DMS53 treated with DMSO at 0.1 percent for 48 hours (cell line): ENCODE data around the gene SLN.

Experiments used
- DNase-seq: peaks from one replicate; lab custom pipeline; 2025; ENCODE audit not compliant: unreplicated experiment; lab: John Stamatoyannopoulos, UW

The SLN gene

DNA sequence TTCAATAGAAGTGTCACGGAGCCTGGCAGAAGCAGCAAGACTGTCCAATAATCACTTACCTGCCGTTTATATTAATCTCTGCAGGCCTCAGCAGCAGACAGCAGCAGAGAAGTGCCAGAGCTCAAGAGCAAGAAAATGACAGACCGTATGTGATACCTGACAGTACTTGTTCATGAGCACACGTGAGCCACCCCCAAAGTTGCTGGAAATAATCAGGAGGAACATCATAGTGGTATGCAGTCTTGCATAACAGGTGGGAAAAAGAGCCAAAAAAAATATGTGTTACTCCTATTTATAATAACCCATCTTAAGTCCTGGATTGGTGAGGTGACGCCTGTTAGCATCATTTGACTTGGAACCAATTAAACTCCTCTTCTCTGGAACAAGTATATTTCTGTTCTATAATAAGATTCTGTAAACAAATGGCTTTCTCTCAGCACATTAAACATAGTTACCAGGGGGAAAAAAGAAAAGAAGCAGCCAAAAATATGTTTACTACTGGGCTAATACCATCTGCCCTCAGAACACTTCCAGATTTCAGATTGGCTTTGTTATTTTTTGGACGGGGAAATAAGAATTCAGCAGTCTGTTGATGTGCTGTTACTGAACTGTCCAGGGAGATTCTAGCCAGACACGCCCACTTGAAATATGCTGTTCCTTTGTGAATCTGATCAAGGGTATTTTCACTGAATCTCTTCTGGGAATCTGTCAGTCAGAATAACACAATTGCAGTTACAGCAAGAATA is 7.9 kb upstream of the SLN start:
- no peak for DNase-seq

DNA sequence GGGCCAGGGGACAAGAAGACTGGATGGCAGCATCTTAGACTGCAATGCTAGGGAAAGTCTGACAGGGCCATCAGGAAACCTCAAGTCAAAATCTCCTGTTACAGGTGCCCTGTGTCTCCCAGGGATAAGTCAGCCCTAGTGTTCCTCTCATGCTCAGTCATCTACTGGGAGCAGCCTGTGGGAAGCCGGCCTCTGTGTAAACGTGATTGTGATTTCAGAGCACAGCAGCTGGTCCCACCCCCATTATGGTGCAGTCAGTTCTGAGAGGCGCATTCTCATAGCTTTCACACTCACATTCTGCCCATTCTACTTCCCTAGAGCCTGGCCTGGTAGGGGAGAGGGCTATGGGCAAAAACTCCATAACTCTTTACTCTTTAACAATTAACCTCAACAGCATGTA is 7.2 kb upstream of the SLN start:
- no peak for DNase-seq

- DNase-seq: no peak
Observed at GRCh38 chr11:107716884-107717532, 5.2 kb upstream of the SLN start.

DNA sequence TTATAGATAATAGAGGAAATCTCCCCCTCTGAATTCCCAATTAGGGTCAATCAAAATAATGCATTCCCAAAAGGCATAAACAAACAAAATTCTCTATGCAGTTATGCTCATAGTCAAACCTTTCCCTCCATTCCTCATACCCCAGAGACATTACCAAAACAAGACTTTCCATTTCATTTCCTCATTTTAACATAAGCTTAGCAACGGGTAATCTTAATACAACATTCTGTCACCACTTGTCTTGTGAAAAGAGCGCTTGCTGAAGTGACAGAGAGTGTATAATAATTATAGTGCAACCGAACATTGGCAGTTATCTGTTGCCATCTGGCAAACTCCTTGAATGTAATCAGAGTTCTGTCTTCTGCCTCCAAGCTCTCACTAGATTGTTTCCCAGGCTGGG is 1.2 kb upstream of the SLN start:
- no peak for DNase-seq

- no peak for DNase-seq
Observed at GRCh38 chr11:107710301-107710700, 1.6 kb downstream of the SLN start.

DNA sequence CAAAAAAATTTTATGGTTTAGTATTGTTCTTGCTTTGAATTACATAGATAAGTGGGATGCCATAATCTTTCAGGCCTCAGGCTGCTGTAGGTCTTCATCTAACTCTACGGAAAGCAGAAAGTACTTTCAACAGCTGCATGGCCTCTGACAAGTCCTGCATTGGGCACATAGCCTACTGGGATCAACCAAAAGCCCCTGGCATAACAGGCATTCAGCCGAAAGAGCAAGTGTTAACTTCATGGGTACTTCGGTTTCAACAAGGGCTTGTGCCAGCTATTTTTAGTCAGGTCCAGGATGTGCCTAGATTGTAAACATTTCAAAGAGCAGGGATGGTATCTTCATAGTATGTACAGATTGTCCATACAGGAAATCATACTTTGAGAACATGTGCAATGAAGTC is 3.1 kb downstream of the SLN start:
- no peak for DNase-seq

DNA sequence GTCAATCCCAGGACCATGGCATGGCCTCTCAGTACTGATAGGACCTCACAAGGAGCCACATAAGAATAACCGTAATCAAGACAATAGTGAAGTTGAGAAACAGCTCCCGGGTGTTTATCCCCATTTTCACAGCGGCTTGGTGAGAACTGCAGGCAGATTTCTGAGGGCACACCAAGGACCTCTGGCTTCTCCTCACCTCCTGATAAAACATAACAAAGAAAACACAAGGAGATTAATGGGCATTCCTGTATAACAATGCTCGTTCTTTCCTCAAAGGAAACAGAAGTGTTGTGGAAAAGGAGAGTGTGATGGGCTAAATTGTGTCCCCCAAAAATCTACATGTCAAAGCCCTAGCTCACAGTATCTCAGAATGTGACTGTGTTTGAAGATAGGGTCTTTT is 4.0 kb downstream of the SLN start:
- DNase-seq: no peak

DNA sequence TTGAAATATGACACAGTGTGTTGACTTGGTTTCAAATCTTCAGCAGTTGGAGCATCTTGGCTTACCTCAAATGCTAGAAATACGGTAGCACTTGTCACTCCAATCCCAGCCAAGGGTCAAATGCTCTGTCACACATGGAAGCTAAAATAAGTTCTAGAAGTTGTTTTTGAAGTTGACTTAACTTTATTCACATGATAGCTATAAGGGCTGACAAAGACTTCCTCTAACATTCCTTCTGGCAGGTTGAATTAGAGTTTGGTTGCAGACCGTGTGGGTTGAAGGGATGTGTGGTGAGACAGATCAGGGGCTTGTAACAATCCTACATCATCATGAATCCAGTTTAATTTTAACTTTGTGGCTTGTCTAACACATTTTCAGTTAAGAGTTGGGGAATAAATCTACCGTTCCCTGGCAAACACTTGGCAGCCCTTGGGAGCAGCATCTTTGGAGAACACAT is 4.6 kb downstream of the SLN start:
- no peak for DNase-seq

GRCh38 chr11:107706531-107706930 is 5.3 kb downstream of the SLN start:
- DNase-seq: no peak

DNA sequence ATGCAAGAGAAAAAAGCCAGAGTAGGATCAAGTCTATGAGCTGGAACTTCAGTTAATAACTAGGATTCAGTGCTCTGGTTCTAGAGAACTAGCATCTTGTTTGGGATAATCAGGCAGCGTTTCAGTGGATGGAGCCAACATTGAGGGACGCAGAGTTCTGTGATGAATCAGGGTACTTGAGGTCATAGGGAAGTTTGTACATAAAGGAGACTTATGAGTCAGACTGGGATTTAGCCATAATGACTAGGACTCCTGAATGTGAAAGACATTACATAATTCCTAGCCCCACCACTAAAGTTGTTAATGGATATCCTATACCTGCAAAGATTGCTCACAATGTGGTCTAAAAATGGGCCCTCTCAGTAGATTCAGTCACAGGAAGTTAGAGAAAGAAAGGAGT is 6.8 kb downstream of the SLN start:
- DNase-seq: peak; percentile 17

- no peak for DNase-seq
Observed at GRCh38 chr11:107704451-107704850, 7.4 kb downstream of the SLN start.

DNA sequence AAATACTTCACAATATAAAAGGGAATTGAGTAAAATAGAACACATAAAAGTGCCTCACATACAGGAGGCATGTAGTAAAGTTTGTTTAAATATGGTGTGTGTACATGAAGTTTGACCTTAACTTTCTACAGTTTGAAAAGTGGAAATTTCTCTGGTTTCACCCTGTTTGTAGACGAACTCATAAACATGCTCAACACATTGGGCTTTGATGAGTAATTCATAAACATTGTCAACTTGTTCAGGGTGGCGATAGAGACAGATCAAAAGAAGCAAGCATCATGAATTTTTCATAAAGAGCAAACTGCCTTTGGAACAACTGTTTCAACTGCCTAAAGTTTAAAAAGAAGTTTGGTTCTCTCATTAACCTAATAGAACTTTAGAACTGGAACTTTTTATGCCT is 9.1 kb downstream of the SLN start:
- DNase-seq: no peak

DNA sequence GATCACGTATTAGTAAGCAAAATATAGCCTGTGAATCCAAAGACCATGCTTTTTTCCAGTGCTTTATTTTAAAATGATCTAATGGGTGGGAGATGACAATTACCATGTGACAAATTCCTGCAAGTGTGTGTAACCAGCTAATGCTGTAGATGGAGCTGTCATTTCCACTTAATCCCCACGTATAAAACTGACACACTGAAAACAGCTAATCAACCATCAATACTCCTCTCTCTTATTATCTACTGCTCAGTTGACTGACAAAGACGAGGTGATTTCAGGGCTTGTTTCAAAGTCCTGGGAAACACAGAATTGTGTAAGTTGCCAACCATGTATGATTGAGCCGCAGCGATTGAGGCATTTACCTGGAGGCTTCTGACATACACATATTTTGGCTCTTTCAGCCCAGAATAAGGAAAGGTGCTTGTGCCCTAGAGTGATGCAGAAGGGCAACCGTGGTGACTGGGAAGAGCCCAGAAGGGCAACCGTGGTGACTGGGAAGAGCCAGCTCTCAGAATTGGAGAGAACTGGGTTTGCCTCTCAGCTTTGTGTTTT is 9.7 kb downstream of the SLN start:
- no peak for DNase-seq

DNA sequence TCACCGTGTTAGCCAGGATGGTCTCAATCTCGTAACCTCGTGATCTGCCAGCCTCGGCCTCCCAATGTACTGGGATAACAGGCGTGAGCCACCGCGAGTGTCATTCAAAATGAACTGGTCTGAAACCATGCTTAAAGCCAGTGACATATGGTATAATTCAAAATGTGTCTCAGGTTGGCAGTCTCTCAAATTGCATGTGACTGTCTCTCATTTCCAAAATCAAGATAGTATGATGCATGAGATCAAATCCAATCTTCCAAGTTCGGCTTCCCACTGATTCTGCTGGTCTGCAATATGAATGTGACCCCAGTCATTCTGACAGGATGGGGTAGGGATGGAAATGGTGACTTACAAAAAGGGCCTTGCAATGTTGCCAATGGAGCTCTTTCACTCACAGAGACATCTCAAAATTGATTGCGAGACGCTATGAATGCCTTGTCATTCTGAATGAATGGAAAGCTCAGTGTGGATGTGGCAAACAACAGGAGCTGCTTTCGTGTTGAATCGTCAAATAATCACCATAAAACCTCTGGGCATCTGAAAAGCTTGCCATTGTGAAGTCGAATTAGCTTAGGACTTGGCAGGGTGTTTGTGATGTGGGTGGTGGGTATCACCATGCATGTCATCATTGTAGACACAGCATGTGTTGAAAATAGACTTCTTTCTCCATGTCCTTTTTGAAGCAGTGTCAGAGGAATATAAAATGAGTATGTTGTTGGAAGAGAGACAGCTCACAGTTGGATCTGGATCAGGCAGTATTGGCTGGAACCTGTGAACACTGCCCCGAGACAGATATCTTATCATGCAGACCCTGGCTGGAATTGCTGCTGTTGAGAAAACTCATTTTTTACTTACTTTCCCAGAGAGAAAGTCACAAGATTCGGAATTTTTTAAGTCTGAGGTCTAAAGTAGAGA is 12.2 kb downstream of the SLN start:
- no peak for DNase-seq

- no peak for DNase-seq
Observed at GRCh38 chr11:107697291-107697690, 14.6 kb downstream of the SLN start.

GRCh38 chr11:107696140-107696539 is 15.7 kb downstream of the SLN start:
- no peak for DNase-seq

DNA sequence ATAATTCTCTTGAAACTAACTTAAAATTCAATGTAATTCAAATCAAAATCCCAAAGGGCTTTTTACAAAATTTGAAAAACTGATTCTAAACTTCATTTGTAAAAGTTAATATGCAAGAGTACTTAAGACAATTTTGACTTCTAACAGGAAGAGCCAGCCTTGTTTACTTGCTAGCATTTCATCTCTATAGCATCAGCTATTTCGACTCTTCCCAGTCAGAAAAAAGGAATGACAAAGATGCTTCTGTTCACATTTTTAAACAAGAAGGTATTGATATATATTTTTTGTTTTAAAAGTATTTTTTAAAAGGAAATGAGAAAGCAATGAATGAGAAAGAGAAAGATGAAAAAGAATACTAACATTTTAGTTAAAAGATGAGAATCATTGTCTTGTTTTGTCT is 16.4 kb downstream of the SLN start:
- DNase-seq: no peak

DNA sequence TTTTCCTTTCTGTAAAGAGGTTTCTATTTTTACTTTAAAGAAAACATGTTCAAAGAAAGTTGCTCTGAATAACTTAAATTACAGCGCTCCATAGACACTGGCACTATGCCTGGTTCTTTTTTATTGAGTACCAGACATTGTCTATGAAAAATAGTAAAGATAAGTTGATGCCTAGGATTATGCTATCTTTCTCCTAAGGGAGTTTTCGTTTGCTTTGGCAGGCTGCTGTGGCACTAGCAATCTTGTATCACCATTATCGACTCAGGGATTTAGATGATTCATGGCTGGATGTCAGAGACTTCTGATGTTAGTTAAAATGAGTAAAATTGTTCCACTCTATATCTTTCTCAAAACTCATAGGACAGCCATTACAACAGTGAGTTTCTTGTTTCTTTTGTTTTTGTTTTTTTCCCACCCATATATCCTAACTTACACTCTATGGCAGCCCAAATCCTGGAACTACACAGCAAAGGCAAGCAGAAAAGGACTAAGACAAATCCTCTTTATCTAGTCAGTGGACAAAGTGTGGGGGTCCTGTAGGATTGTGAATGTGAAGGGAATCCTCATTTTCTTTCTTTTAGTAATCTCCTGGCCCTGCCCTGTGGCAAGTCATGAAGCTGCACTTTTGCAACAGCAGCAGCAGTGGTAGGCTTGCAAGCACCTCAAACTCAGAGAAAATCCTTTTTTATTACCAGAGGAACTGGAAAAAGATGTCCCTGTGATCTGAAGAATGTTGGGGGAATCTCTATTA is 20.7 kb downstream of the SLN start:
- DNase-seq: no peak

GRCh38 chr11:107689317-107690202 is 22.3 kb downstream of the SLN start:
- peak; percentile 92 for DNase-seq
